ENCODE data around the gene PPP4R4.

The PPP4R4 gene

DNA sequence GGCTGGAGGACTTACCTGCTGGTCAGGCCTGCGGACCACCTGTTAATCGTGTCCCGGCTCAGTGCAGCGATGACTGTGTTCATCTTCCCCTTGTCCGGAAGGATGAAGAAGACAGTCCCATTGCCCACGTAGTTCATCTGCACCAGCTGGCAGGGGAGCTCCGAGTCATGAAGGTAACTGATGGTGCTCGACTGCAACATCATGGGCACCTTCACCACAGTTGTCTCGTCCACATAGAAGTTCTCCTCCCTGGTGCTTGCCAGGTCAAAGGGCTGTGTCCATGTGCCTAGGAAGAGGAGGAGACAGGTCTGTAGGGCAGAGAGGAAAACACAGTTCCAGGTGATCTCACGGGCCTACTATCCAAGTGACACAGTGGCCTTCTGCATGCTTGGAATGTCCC, 135.6 kb downstream of the PPP4R4 start:
- H3K4me3 ChIP-seq (ENCODE audit: low read length) = no peak overlapping the region
- TF ChIP-seq ZNF274 (IDR thresholded peaks at IDR 0.05; ENCODE audit: low read depth, low read length) = no peak

GRCh38 chr14:94310248-94310647, 136.1 kb downstream of the PPP4R4 start:
- no peak for TF ChIP-seq ZNF274 (IDR thresholded peaks at IDR 0.05; ENCODE audit: low read depth, low read length)
- no peak overlapping the region for H3K4me3 ChIP-seq (ENCODE audit: low read length)

DNA sequence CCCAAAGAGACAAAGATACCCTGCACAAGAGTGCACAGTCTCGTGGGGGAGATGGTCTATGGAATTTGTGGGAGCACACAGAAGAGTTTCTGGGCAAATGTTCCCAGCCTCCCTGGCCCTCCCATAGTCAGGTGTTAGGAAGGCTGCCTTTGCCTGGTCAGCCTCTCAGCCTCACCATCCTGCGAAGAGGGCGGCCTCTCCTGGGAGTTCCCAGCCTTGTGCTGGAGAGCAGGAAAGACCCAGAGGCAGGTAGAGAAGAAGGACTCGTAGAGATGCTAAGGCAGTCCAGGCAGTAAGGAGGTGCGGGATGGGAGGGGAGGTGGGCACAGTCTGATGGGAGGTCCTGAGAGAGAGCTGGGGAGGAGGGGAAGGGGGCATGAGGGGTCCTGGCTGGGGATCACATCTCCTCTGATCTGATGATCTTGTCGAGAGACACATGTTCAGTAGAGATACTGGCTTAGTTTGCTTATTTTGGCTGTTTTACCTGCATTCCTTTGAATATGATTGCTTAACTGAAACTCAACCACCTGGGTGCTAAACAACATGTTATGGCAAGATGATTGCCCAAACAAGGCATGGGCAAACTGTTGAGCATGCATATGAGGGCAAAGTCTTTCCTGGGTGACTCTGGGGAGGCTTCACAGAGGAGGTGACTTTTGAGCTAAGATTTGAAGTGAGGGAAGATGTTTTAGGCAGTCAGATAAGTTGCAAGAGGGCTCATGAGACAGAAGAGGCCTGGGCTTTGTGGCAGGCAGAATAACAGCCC, 138.5 kb downstream of the PPP4R4 start:
- no peak for TF ChIP-seq ZNF274 (IDR thresholded peaks at IDR 0.05; ENCODE audit: low read depth, low read length)
- no peak overlapping the region for H3K4me3 ChIP-seq (ENCODE audit: low read length)

GRCh38 chr14:94313991-94314655, 140.0 kb downstream of the PPP4R4 start:
- TF ChIP-seq ZNF274 (IDR thresholded peaks at IDR 0.05; ENCODE audit: low read depth, low read length) = no peak
- no peak overlapping the region for H3K4me3 ChIP-seq (ENCODE audit: low read length)

DNA sequence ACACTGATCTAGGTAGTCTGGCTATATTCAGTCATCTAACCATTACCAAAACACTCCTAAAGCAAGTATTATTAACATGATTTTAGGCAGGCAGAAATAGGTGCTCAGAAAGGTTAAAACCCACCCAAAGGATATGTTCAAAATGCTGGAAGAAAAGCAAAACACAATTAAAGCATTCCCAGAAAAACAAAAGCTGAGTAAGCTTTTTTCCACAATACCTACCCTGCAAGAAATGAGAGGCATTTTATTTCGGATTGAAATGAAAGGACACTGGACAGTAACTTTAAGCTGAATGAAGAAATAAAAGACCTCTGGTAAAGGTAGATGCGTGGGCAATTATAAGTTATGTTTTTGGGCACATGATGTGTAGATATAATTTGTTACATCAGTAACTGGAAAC, 140.8 kb downstream of the PPP4R4 start:
- TF ChIP-seq ZNF274 (IDR thresholded peaks at IDR 0.05; ENCODE audit: low read depth, low read length) = no peak
- no peak overlapping the region for H3K4me3 ChIP-seq (ENCODE audit: low read length)

GRCh38 chr14:94316692-94317091, 142.6 kb downstream of the PPP4R4 start:
- no peak for TF ChIP-seq ZNF274 (IDR thresholded peaks at IDR 0.05; ENCODE audit: low read depth, low read length)
- no peak overlapping the region for H3K4me3 ChIP-seq (ENCODE audit: low read length)

GRCh38 chr14:94317259-94317658, 143.1 kb downstream of the PPP4R4 start:
- no peak for TF ChIP-seq ZNF274 (IDR thresholded peaks at IDR 0.05; ENCODE audit: low read depth, low read length)

DNA sequence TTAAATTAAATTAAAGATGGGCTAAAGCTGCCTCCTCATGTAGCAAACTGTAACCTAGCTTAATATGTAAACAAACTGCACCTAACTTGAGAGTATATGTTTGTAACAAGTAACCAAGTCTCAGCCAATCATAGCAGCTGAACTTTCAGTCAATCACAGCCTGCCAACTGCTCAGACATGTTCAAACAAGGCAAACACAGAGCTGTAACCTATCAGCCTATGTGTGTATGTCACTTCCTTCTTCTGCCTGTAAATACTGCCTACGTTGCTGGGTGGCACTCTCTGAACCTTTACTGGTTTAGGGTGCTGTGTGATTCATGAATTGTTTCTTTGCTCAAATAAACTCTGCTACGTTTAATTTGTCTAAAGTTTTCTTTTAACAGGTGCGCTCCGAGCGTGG, 146.1 kb downstream of the PPP4R4 start:
- H3K4me3 ChIP-seq (ENCODE audit: low read length) = no peak overlapping the region
- no peak for TF ChIP-seq ZNF274 (IDR thresholded peaks at IDR 0.05; ENCODE audit: low read depth, low read length)

More at GRCh38 chr14:94317259-94317658, 143.1 kb downstream of the PPP4R4 start:
- H3K4me3 ChIP-seq (ENCODE audit: low read length) = no peak overlapping the region

DNA sequence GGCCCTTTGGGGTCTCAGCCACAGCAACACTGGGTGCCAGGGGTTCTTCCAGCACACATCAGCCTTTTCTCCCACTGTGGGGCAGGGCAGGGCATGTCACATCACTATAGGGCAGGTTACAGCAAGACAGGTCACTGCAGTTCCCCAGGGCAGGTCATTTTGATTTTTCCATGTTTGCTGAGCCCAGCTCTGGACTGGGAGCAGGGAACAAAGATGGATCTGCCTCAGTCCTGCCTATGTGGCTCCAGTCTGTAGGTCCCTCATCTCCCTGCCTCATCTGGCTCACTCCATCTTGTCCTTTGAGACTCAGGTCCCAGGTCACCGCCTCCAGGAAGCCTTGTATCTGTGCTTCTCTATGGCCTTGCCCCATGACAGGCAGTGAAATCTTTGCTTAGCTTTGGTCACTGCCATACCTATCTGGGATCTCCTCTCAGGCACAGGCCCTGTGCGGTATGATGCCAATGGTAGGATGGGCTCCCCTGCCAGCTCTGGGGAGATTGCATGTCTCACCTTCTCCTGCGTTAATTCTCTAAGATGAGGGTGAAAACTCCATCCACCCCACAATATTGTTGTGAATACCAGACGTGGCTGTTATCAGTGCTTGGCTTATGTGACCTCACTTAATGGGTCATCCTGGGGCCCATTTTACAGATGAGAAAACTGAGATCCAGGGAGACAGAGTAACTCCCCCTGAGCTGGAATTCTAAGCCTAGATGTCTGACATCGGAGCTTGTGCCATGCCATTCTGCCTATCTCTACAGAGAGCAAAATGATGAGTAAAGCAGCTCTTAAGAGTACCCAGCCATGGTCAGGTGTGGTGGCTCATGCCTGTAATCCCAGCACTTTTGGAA, 147.5 kb downstream of the PPP4R4 start:
- H3K4me3 ChIP-seq (ENCODE audit: low read length) = no peak overlapping the region
- TF ChIP-seq ZNF274 (IDR thresholded peaks at IDR 0.05; ENCODE audit: low read depth, low read length) = no peak

DNA sequence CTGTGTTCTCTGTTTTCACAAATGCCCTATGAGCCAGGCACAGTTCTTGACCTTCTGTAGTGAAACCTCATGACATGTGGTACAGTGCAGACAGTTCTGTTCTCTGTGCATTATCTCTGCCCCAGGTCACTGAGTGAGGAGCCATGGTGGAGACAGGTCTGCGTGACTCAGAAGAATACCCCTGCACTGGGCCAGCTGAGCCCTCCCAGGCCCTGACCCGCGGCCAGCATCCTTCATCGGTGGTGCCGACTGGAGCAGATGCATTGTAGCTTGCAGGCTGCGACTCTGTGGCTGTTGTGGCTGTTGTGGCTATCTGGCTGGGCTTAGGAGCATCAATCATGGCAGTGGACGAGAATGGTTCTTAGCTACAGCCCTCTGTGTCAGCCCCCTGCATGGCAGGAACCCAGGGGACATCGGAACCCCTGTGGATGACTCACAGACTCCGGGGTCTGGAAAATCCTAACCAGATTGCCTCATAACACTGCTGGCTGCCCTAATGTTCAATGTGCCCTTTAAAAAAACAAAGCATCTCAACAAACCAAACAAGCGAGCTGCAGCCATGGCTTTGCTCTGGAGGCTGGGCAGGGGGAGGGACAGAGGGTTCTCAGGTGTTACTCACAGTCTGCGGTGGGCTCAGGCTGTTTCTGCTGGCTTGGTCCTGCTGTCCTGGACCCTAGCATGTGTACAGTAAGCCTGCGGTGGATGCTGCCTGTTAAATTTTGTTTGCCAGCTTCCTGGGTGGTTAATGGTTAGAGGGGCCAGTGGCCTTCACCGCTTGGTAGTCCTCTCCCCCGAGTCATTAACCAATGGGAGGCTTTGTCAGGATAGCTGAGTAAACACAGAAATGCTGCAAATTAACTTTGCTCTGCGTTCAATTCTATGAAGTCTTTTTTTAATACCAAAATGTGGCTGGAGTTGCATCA, 148.8 kb downstream of the PPP4R4 start, which contains the start of gene SERPINA6:
SERPINA6 (minus strand) TSS at position 689 of the 923 bp plus-strand sequence. CDS start 8,688 bp downstream, outside the sequence.
- no peak for TF ChIP-seq ZNF274 (IDR thresholded peaks at IDR 0.05; ENCODE audit: low read depth, low read length)
- H3K4me3 ChIP-seq (ENCODE audit: low read length) = no peak within 1 kb of the TSS

DNA sequence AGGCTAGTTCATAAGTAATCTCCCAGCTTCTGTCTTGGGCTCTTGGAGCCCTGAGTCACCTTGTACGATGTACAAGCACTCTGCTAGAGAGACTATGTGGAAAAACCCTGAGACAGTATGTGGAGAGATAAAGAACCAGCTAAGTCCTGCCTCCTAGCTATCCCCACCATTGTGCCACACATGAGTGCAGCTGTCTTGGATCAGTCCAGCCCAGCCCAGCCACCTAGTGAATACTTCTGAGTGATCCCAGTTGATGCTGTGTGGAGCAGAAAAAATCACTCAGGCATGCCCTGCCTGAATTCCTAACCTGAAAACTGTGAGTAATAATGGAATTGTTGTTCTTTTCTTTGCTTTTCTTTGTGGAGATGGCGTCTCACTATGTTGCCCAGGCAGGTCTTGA, 154.1 kb downstream of the PPP4R4 start:
- H3K4me3 ChIP-seq (ENCODE audit: low read length) = no peak overlapping the region
- no peak for TF ChIP-seq ZNF274 (IDR thresholded peaks at IDR 0.05; ENCODE audit: low read depth, low read length)

Data from GM08714 (cell line).